MM.1S (cell line): ENCODE data around the gene CST9L.

Experiments
- EZH2 ChIP-seq: fragments of 300-600 bp; sonication (generic); optimal IDR thresholded peaks from 2 replicates; pipeline ENCODE3; 2017; ENCODE audit warnings: low read depth, mild to moderate bottlenecking, antibody characterized with exemption, low read length, mixed read lengths
- EZH2phosphoT487 ChIP-seq: fragments of 300-600 bp; sonication (generic); IDR thresholded peaks from 2 replicates; pipeline ENCODE4 v1.6.1; 2018; ENCODE audit warnings: antibody characterized with exemption, low read length
- TF ChIP-seq, protein P1 (sequence below): fragments of 300-600 bp; sonication (generic); IDR thresholded peaks from 2 replicates; pipeline ENCODE4 v1.5.1; 2016; ENCODE audit warnings: antibody characterized with exemption, low read length, mixed read lengths

GRCh38 chr20:23524146-23524545, 44.1 kb downstream of the CST9L start:
- TF ChIP-seq, protein P1, sequence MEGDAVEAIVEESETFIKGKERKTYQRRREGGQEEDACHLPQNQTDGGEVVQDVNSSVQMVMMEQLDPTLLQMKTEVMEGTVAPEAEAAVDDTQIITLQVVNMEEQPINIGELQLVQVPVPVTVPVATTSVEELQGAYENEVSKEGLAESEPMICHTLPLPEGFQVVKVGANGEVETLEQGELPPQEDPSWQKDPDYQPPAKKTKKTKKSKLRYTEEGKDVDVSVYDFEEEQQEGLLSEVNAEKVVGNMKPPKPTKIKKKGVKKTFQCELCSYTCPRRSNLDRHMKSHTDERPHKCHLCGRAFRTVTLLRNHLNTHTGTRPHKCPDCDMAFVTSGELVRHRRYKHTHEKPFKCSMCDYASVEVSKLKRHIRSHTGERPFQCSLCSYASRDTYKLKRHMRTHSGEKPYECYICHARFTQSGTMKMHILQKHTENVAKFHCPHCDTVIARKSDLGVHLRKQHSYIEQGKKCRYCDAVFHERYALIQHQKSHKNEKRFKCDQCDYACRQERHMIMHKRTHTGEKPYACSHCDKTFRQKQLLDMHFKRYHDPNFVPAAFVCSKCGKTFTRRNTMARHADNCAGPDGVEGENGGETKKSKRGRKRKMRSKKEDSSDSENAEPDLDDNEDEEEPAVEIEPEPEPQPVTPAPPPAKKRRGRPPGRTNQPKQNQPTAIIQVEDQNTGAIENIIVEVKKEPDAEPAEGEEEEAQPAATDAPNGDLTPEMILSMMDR, result no peak
- TF ChIP-seq EZH2phosphoT487, result no peak
- TF ChIP-seq EZH2, result no peak
